Measurements from ENCODE around the gene CSRNP3. TPM values are rescaled to one million over a fixed set of nuclear protein-coding genes. Genes with fewer than 3 reads are reported as not detected.

CSRNP3 gene
- total RNA-seq, 1 experiment from 2014 or later = 0.05 TPM

DNA sequence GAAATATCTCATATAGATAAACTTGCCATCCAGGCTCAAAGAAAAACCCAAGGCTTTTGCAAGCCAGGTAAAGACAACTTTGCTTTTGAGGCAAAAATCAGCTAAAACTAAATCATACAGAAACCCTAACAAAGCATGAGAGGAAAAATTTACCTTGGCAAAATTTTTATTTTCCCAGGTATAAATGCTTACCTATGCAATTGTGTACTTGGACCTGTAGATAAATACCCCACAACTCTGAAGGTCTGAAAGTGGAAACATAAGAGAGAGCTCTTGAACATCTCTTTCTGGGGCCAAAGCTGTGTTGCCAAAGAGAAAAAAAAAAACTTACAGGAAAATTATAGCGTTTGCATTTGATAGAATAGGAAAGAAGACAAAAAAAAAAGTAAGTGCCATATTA, 14.6 kb upstream of the CSRNP3 start (continued):
- TF ChIP-seq, protein P1, sequence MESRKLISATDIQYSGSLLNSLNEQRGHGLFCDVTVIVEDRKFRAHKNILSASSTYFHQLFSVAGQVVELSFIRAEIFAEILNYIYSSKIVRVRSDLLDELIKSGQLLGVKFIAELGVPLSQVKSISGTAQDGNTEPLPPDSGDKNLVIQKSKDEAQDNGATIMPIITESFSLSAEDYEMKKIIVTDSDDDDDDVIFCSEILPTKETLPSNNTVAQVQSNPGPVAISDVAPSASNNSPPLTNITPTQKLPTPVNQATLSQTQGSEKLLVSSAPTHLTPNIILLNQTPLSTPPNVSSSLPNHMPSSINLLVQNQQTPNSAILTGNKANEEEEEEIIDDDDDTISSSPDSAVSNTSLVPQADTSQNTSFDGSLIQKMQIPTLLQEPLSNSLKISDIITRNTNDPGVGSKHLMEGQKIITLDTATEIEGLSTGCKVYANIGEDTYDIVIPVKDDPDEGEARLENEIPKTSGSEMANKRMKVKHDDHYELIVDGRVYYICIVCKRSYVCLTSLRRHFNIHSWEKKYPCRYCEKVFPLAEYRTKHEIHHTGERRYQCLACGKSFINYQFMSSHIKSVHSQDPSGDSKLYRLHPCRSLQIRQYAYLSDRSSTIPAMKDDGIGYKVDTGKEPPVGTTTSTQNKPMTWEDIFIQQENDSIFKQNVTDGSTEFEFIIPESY (IDR thresholded peaks at IDR 0.05; ENCODE audit: extremely low read depth, insufficient replicate concordance, low read length) = no peak
- TF ChIP-seq CBX3 (IDR thresholded peaks at IDR 0.05; ENCODE audit: low read depth) = no peak
- TF ChIP-seq SIN3A (IDR thresholded peaks at IDR 0.05; ENCODE audit: low read depth) = no peak

DNA sequence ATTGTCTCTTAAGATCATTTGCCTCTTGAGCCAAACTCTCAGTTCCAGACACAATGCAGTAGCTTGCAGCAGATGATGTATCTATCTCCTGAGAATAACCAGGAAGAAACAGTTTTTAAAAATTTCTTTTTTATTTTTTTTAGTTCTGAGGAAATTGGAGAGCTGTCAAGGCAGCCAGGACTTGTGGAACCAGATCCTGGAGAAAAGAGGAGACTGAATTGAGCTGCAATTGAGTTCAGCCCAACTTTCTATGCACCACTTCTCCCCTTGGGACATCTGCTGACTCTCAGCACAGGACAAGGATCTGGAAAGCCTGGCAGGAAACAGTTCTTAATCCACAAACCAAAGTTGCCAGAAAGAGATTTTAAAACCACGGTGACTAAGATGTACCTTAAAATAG, 13.5 kb upstream of the CSRNP3 start:
- Histone ChIP-seq H3K4me2 (ENCODE audit: low read length) (no peak overlapping the region), H3K4me3 (replicated peaks in 1 of 2; ENCODE audit: low read depth in 1 of 2, low read length in 2 of 2) (no peak overlapping the region), H3K36me3 (ENCODE audit: control insufficient read depth in 1 of 2, insufficient read depth in 2 of 2, low read length in 2 of 2) (no peaks in the 10 kb centered on the region), H3K4me1 (ENCODE audit: control insufficient read depth in 1 of 2, insufficient read depth in 2 of 2, low read length in 2 of 2) (no peaks in the 10 kb centered on the region), H4K20me1 (ENCODE audit: insufficient read depth) (no peaks in the 10 kb centered on the region), H3K27ac (ENCODE audit: low read depth, low read length) (no peak overlapping the region), H3K9me2 (ENCODE audit: insufficient read depth) (no peaks in the 10 kb centered on the region), H3K27me3 (ENCODE audit: insufficient read depth, low read length) (0 out of 2 replicates have a peak, but pooled peaks cover 3% of the 10 kb centered on the region), H3K9ac (ENCODE audit: low read length) (no peak overlapping the region), H3K79me2 (ENCODE audit: insufficient read depth, low read length) (no peaks in the 10 kb centered on the region), H2AFZ (ENCODE audit: low read depth, low read length, poor library complexity, severe bottlenecking) (no peak overlapping the region), H3K9me3 (ENCODE audit: control insufficient read depth in 1 of 2, insufficient read depth in 1 of 2, low read depth in 1 of 2, low read length in 2 of 2) (no peaks in the 10 kb centered on the region)
- ATAC-seq = no peak
- TF ChIP-seq, protein P2, sequence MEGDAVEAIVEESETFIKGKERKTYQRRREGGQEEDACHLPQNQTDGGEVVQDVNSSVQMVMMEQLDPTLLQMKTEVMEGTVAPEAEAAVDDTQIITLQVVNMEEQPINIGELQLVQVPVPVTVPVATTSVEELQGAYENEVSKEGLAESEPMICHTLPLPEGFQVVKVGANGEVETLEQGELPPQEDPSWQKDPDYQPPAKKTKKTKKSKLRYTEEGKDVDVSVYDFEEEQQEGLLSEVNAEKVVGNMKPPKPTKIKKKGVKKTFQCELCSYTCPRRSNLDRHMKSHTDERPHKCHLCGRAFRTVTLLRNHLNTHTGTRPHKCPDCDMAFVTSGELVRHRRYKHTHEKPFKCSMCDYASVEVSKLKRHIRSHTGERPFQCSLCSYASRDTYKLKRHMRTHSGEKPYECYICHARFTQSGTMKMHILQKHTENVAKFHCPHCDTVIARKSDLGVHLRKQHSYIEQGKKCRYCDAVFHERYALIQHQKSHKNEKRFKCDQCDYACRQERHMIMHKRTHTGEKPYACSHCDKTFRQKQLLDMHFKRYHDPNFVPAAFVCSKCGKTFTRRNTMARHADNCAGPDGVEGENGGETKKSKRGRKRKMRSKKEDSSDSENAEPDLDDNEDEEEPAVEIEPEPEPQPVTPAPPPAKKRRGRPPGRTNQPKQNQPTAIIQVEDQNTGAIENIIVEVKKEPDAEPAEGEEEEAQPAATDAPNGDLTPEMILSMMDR (IDR thresholded peaks at IDR 0.05 in 2 of 3, conservative IDR thresholded peaks at IDR 0.05 in 1 of 3; ENCODE audit: borderline replicate concordance in 1 of 3, insufficient read depth in 1 of 3, low read depth in 2 of 3, low read length in 2 of 3) = no peak
- TF ChIP-seq, protein P3, sequence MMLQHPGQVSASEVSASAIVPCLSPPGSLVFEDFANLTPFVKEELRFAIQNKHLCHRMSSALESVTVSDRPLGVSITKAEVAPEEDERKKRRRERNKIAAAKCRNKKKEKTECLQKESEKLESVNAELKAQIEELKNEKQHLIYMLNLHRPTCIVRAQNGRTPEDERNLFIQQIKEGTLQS (IDR thresholded peaks at IDR 0.05) = no peak
- TF ChIP-seq TCF7L2 (IDR thresholded peaks at IDR 0.05; ENCODE audit: borderline replicate concordance, extremely low read depth, insufficient read depth, insufficient read length) = no peak
- TF ChIP-seq YY1 (IDR thresholded peaks at IDR 0.05; ENCODE audit: extremely low read depth, insufficient replicate concordance, low read depth, low read length) = no peak
- no peak for TF ChIP-seq CEBPB (IDR thresholded peaks at IDR 0.05; ENCODE audit: low read depth)
- TF ChIP-seq ELF1 (IDR thresholded peaks at IDR 0.05; ENCODE audit: borderline replicate concordance, low read depth) = no peak
- TF ChIP-seq, protein P4, sequence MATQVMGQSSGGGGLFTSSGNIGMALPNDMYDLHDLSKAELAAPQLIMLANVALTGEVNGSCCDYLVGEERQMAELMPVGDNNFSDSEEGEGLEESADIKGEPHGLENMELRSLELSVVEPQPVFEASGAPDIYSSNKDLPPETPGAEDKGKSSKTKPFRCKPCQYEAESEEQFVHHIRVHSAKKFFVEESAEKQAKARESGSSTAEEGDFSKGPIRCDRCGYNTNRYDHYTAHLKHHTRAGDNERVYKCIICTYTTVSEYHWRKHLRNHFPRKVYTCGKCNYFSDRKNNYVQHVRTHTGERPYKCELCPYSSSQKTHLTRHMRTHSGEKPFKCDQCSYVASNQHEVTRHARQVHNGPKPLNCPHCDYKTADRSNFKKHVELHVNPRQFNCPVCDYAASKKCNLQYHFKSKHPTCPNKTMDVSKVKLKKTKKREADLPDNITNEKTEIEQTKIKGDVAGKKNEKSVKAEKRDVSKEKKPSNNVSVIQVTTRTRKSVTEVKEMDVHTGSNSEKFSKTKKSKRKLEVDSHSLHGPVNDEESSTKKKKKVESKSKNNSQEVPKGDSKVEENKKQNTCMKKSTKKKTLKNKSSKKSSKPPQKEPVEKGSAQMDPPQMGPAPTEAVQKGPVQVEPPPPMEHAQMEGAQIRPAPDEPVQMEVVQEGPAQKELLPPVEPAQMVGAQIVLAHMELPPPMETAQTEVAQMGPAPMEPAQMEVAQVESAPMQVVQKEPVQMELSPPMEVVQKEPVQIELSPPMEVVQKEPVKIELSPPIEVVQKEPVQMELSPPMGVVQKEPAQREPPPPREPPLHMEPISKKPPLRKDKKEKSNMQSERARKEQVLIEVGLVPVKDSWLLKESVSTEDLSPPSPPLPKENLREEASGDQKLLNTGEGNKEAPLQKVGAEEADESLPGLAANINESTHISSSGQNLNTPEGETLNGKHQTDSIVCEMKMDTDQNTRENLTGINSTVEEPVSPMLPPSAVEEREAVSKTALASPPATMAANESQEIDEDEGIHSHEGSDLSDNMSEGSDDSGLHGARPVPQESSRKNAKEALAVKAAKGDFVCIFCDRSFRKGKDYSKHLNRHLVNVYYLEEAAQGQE (IDR thresholded peaks at IDR 0.05; ENCODE audit: low read depth) = no peak
- TF ChIP-seq POLR2A (IDR thresholded peaks at IDR 0.05; ENCODE audit: borderline replicate concordance, extremely low read depth, insufficient read depth, insufficient read length) = no peak
- CTCF ChIA-PET = no interaction called here
- no TSS peak for BruUV-seq (replicated peaks)
- RAD21 ChIA-PET (ENCODE audit: low non-redundant PET in 1 of 2, low total read pairs in 2 of 2, uncharacterized antibody in 2 of 2, unreplicated experiment in 2 of 2) = no interaction called here
- POLR2A ChIA-PET = no interaction called here
- intact Hi-C loops (cut with micrococcal nuclease) = no loop called here
- no peak for DNase-seq (ENCODE audit: low read depth, low spot score)
